HEK293 (cell line): ENCODE results near the gene DUS1L.
A peak's percentile ranks its signal among the peaks of the same experiment; 100 is the strongest.

ENCODE experiments used
- CTCF ChIA-PET: fragments of 350-600 bp; formaldehyde crosslinking; extraction: SDS; loops from one replicate; lab custom pipeline; 2021; ENCODE audit warnings: antibody characterized with exemption; lab: Yijun Ruan, JAX
- POLR2A ChIA-PET: fragments of 300-600 bp; formaldehyde crosslinking; extraction: SDS; loops from one replicate; lab custom pipeline; 2020; ENCODE audit warnings: antibody characterized with exemption, inconsistent platforms; lab: Yijun Ruan, JAX
- H3K27ac ChIP-seq: fragments of 200-500 bp; sonication (Bioruptor generic); 2 replicates; pipeline ENCODE4 v1.5.1; 2014; ENCODE audit warnings: low read depth, low read length, control low read depth, inconsistent platforms; ENCODE audit errors: extremely low read depth
- H3K36me3 ChIP-seq, 2 experiments: fragments of 200-500 bp in 1 of 2; sonication (Bioruptor generic) in 1 of 2; 1 replicate in 1 of 2; 2 replicates in 1 of 2; pipeline ENCODE4 v1.5.1; 2014 to 2017; ENCODE audit warnings: inconsistent platforms in 2 of 2, low read length in 2 of 2; ENCODE audit not compliant: control insufficient read depth in 2 of 2, insufficient read depth in 1 of 2
- H3K4me1 ChIP-seq: fragments of 200-500 bp; sonication (Bioruptor generic); 2 replicates; pipeline ENCODE4 v1.5.1; 2014; ENCODE audit warnings: mild to moderate bottlenecking, low read length, inconsistent platforms; ENCODE audit not compliant: control insufficient read depth, insufficient read depth
- H3K4me3 ChIP-seq: 2 replicates; pipeline ENCODE4 v1.5.1; 2011; ENCODE audit warnings: low read depth, mild to moderate bottlenecking, control low read depth, low read length, moderate library complexity
- H3K9me3 ChIP-seq: fragments of 200-500 bp; sonication (Bioruptor generic); 2 replicates; pipeline ENCODE4 v1.5.1; 2014; ENCODE audit warnings: low read depth, low read length, inconsistent platforms; ENCODE audit not compliant: control insufficient read depth, insufficient read depth
- TCF7L2 ChIP-seq: IDR thresholded peaks from 2 replicates; pipeline ENCODE4 v1.6.1; 2011; ENCODE audit warnings: low read depth, mild to moderate bottlenecking, inconsistent platforms, low read length, moderate library complexity, borderline replicate concordance
- ZFP69B ChIP-seq: fragments of 450-650 bp; formaldehyde crosslinking; IDR thresholded peaks from 2 replicates; pipeline ENCODE4 v1.5.1; 2016; ENCODE audit warnings: missing biosample characterization, missing genetic modification characterization
- ZNF121 ChIP-seq: fragments of 450-650 bp; formaldehyde crosslinking; IDR thresholded peaks from 2 replicates; pipeline ENCODE4 v1.5.1; 2016; ENCODE audit warnings: missing biosample characterization, missing genetic modification characterization
- ZNF174 ChIP-seq: fragments of 450-650 bp; formaldehyde crosslinking; IDR thresholded peaks from 2 replicates; pipeline ENCODE4 v1.5.0; 2017; ENCODE audit warnings: missing biosample characterization, mild to moderate bottlenecking, missing genetic modification characterization
- ZNF354C ChIP-seq: fragments of 450-650 bp; formaldehyde crosslinking; IDR thresholded peaks from 2 replicates; pipeline ENCODE4 v1.5.1; 2016; ENCODE audit warnings: missing biosample characterization, missing genetic modification characterization, low read depth, borderline replicate concordance
- ZNF510 ChIP-seq: fragments of 450-650 bp; formaldehyde crosslinking; IDR thresholded peaks from 2 replicates; pipeline ENCODE4 v1.5.1; 2018; ENCODE audit warnings: mild to moderate bottlenecking, missing genetic modification characterization, missing biosample characterization; ENCODE audit not compliant: insufficient replicate concordance
- ZNF621 ChIP-seq: fragments of 450-650 bp; formaldehyde crosslinking; IDR thresholded peaks from 2 replicates; pipeline ENCODE4 v1.5.1; 2017; ENCODE audit warnings: missing biosample characterization, missing genetic modification characterization
- ZNF747 ChIP-seq: fragments of 450-650 bp; formaldehyde crosslinking; IDR thresholded peaks from 2 replicates; pipeline ENCODE4 v1.5.1; 2016; ENCODE audit warnings: missing biosample characterization, missing genetic modification characterization
- ZNF792 ChIP-seq: fragments of 450-650 bp; formaldehyde crosslinking; IDR thresholded peaks from 2 replicates; pipeline ENCODE4 v1.5.1; 2016; ENCODE audit warnings: missing biosample characterization, missing genetic modification characterization
- ZSCAN4 ChIP-seq: fragments of 450-650 bp; formaldehyde crosslinking; IDR thresholded peaks from 2 replicates; pipeline ENCODE4 v1.5.1; 2017; ENCODE audit warnings: missing biosample characterization, missing genetic modification characterization
- TF ChIP-seq, protein P1 (sequence below): fragments of 450-650 bp; formaldehyde crosslinking; IDR thresholded peaks from 2 replicates; pipeline ENCODE4 v1.5.1; 2016; ENCODE audit warnings: missing biosample characterization, missing genetic modification characterization
- TF ChIP-seq, protein P2 (sequence below): sonication (generic); formaldehyde crosslinking; IDR thresholded peaks from 2 replicates; pipeline ENCODE4 v1.8.1; 2022; ENCODE audit warnings: mild to moderate bottlenecking, moderate library complexity, missing genetic modification reagents
- TF ChIP-seq, protein P3 (sequence below): fragments of 450-650 bp; formaldehyde crosslinking; IDR thresholded peaks from 2 replicates; pipeline ENCODE4 v1.5.0; 2017; ENCODE audit warnings: missing biosample characterization, missing genetic modification characterization, borderline replicate concordance

Gene DUS1L

GRCh38 chr17:82072827-82073226 is 7.2 kb upstream of the DUS1L start:
- H3K36me3 ChIP-seq: peaks cover under 1 to 6% of the 10 kb centered on the region in 2 experiments
- TF ChIP-seq ZSCAN4 (tag by site-specific recombination): no peak
- no peak for TF ChIP-seq ZNF174 (tag by site-specific recombination)
- no peak for TF ChIP-seq ZNF747 (tag by site-specific recombination)
- TF ChIP-seq, protein P1, sequence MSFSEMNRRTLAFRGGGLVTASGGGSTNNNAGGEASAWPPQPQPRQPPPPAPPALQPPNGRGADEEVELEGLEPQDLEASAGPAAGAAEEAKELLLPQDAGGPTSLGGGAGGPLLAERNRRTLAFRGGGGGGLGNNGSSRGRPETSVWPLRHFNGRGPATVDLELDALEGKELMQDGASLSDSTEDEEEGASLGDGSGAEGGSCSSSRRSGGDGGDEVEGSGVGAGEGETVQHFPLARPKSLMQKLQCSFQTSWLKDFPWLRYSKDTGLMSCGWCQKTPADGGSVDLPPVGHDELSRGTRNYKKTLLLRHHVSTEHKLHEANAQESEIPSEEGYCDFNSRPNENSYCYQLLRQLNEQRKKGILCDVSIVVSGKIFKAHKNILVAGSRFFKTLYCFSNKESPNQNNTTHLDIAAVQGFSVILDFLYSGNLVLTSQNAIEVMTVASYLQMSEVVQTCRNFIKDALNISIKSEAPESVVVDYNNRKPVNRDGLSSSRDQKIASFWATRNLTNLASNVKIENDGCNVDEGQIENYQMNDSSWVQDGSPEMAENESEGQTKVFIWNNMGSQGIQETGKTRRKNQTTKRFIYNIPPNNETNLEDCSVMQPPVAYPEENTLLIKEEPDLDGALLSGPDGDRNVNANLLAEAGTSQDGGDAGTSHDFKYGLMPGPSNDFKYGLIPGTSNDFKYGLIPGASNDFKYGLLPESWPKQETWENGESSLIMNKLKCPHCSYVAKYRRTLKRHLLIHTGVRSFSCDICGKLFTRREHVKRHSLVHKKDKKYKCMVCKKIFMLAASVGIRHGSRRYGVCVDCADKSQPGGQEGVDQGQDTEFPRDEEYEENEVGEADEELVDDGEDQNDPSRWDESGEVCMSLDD (tag by site-specific recombination): no peak
- TF ChIP-seq ZNF354C (tag by site-specific recombination): no peak
- no peak for TF ChIP-seq ZNF621 (tag by site-specific recombination)
- no peak for TF ChIP-seq TCF7L2
- TF ChIP-seq, protein P2, sequence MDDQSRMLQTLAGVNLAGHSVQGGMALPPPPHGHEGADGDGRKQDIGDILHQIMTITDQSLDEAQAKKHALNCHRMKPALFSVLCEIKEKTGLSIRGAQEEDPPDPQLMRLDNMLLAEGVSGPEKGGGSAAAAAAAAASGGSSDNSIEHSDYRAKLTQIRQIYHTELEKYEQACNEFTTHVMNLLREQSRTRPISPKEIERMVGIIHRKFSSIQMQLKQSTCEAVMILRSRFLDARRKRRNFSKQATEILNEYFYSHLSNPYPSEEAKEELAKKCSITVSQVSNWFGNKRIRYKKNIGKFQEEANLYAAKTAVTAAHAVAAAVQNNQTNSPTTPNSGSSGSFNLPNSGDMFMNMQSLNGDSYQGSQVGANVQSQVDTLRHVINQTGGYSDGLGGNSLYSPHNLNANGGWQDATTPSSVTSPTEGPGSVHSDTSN: no peak
- no peak for TF ChIP-seq ZFP69B
- no peak for TF ChIP-seq ZNF792
- no peak for TF ChIP-seq ZNF510 (tag by site-specific recombination)
- CTCF ChIA-PET: interaction anchor here (1.1 kb wide), 1 partner anchor 35 kb away, joined by 7 read pairs; the partner anchor contains the start of gene DCXR
- H3K4me1 ChIP-seq: no peaks in the 10 kb centered on the region
- POLR2A ChIA-PET: interaction anchor here (0.7 to 1.2 kb wide), 3 partner anchors 9 to 35 kb away, joined by 3 to 4 read pairs (median 3); partner anchors contain the start of gene DCXR
- H3K4me3 ChIP-seq: no peak overlapping the region
- no peak overlapping the region for H3K27ac ChIP-seq
- H3K9me3 ChIP-seq: no peaks in the 10 kb centered on the region

- TF ChIP-seq, protein P3, sequence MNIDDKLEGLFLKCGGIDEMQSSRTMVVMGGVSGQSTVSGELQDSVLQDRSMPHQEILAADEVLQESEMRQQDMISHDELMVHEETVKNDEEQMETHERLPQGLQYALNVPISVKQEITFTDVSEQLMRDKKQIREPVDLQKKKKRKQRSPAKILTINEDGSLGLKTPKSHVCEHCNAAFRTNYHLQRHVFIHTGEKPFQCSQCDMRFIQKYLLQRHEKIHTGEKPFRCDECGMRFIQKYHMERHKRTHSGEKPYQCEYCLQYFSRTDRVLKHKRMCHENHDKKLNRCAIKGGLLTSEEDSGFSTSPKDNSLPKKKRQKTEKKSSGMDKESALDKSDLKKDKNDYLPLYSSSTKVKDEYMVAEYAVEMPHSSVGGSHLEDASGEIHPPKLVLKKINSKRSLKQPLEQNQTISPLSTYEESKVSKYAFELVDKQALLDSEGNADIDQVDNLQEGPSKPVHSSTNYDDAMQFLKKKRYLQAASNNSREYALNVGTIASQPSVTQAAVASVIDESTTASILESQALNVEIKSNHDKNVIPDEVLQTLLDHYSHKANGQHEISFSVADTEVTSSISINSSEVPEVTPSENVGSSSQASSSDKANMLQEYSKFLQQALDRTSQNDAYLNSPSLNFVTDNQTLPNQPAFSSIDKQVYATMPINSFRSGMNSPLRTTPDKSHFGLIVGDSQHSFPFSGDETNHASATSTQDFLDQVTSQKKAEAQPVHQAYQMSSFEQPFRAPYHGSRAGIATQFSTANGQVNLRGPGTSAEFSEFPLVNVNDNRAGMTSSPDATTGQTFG (tag by site-specific recombination): no peak
- 0 out of 2 replicates have a peak, but pooled peaks have one; percentile 32 for TF ChIP-seq ZNF121 (tag by site-specific recombination)
- TF ChIP-seq, all 188 proteins: peak for 1
- CTCF ChIA-PET: interaction anchor here (0.8 to 1.4 kb wide), 2 partner anchors 14 to 40 kb away, joined by 4 to 5 read pairs; no protein-coding TSS in a partner anchor
These were observed 5.0 kb upstream of the DUS1L start for GRCh38 chr17:82070611-82071010.

More at GRCh38 chr17:82070611-82071010, 5.0 kb upstream of the DUS1L start:
- Histone ChIP-seq H3K9me3 (no peaks in the 10 kb centered on the region), H3K36me3 (no peaks in the 10 kb centered on the region), H3K27ac (no peak overlapping the region), H3K4me1 (no peaks in the 10 kb centered on the region), H3K4me3 (no peak overlapping the region)
- POLR2A ChIA-PET: interaction anchor here (1.5 to 1.8 kb wide), 2 partner anchors 9 to 33 kb away, joined by 4 read pairs; partner anchors contain the start of gene DCXR
